Measurements from ENCODE around the gene ZMIZ1.

- TF ChIP-seq CTCF (IDR thresholded peaks at IDR 0.05) (no peak), ZFX (IDR thresholded peaks at IDR 0.05; ENCODE audit: borderline replicate concordance) (no peak)
Observed at GRCh38 chr10:79315602-79315920, 246.8 kb downstream of the ZMIZ1 start.
